OCI-LY1 (cell line): ENCODE measurements around the gene ZNF629.

Experiments
- EZH2 ChIP-seq: fragments of 200-600 bp; sonication (generic), shearing (Covaris generic); IDR thresholded peaks from 2 replicates; pipeline ENCODE4 v1.8.0; 2017; ENCODE audit warnings: borderline replicate concordance, mixed run types, mild to moderate bottlenecking, antibody characterized with exemption, low read length, moderate library complexity, mixed read lengths
- TF ChIP-seq, protein P1 (sequence below): fragments of 200-600 bp; sonication (generic), shearing (Covaris generic); IDR thresholded peaks from 2 replicates; pipeline ENCODE4 v1.5.1; 2017; ENCODE audit warnings: mild to moderate bottlenecking, antibody characterized with exemption, low read length, moderate library complexity, mixed read lengths

- TF ChIP-seq, protein P1, sequence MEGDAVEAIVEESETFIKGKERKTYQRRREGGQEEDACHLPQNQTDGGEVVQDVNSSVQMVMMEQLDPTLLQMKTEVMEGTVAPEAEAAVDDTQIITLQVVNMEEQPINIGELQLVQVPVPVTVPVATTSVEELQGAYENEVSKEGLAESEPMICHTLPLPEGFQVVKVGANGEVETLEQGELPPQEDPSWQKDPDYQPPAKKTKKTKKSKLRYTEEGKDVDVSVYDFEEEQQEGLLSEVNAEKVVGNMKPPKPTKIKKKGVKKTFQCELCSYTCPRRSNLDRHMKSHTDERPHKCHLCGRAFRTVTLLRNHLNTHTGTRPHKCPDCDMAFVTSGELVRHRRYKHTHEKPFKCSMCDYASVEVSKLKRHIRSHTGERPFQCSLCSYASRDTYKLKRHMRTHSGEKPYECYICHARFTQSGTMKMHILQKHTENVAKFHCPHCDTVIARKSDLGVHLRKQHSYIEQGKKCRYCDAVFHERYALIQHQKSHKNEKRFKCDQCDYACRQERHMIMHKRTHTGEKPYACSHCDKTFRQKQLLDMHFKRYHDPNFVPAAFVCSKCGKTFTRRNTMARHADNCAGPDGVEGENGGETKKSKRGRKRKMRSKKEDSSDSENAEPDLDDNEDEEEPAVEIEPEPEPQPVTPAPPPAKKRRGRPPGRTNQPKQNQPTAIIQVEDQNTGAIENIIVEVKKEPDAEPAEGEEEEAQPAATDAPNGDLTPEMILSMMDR = no peak
- TF ChIP-seq EZH2 = no peak
Measured at GRCh38 chr16:30753596-30753995, 33.4 kb downstream of the ZNF629 start.
